ENCODE measurements around the gene POLR3H.

DNA sequence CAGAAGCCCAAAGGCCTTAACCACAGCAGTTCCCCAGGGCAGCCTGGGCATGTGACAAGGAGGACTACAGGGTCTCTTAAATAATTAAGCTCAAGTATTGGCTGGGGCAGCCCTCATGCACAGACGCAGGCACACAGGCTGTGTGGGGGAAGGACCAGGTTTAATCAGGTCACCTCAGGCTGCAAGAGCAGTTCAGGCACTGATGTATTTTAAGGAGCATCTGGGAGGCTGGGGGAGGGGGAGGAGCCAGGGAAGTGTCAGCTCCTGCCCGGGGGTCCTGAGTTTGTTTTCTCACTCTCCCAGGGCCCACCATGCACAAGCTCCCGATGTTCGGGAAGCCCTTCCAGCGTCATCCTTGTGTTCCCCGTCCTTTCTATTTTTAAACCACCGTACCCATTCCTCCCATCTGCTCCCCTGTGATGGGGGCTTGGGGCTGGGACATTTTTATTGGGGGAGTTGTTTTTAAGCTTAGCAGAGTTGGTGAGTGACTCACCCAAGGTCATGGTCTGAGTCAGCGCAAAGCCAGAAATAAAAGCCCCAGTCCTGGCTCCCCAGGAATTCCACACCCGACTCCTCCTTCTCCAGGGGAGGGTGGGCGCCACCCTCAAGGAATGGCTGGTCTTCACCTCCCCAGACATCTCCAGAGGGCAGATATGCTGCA lies 18.9 kb upstream of the POLR3H start:
- no peak for TF ChIP-seq CTCF (conservative IDR thresholded peaks at IDR 0.05)
- TF ChIP-seq EZH2 (IDR thresholded peaks at IDR 0.05; ENCODE audit: low read depth) = no peak

Measured in PC-9 (cell line).